DOHH2 (cell line): ENCODE measurements around the gene SLC1A5.

Source experiments
- CTCF ChIP-seq: fragments of 200-600 bp; sonication (generic); IDR thresholded peaks from one replicate; pipeline ENCODE4 v1.5.1; 2014; ENCODE audit warnings: antibody characterized with exemption, mild to moderate bottlenecking, low read depth, low read length; ENCODE audit not compliant: poor library complexity, severe bottlenecking
- EZH2phosphoT487 ChIP-seq: fragments of 200-600 bp; sonication (generic); IDR thresholded peaks from 2 replicates; pipeline ENCODE4 v1.6.1; 2017; ENCODE audit warnings: borderline replicate concordance, mild to moderate bottlenecking, antibody characterized with exemption, low read length, moderate library complexity, mixed read lengths

GRCh38 chr19:46812977-46813838, 24.8 kb upstream of the SLC1A5 start:
- TF ChIP-seq CTCF (no peak), EZH2phosphoT487 (no peak)
